MM.1S (cell line): Measurements from ENCODE around the gene FGFR1OP2.
"Not testable (repeated sequence)": the region's sequence is repeated elsewhere in the genome, so short reads cannot be mapped to it uniquely, and the experiment has no call there.

Experiments used
- DNase-seq: peaks from one replicate; pipeline ENCODE4 v3.0.0-alpha.2; 2015
- H2AFZ ChIP-seq: fragments of 300-600 bp; sonication (generic); 2 replicates; pipeline ENCODE4 v1.6.0; 2016; ENCODE audit warnings: antibody characterized with exemption, low read length
- H3F3A ChIP-seq: fragments of 300-600 bp; sonication (generic); 2 replicates; pipeline ENCODE4 v1.6.1; 2016; ENCODE audit warnings: mild to moderate bottlenecking, antibody characterized with exemption, low read length, moderate library complexity, mixed read lengths; ENCODE audit not compliant: insufficient read depth
- H3K27ac ChIP-seq: fragments of 300-600 bp; sonication (generic); 2 replicates; pipeline ENCODE4 v1.5.1; 2016; ENCODE audit warnings: mild to moderate bottlenecking, low read length
- H3K27me3 ChIP-seq: fragments of 300-600 bp; sonication (generic); replicated peaks from 2 replicates; pipeline ENCODE4 v1.6.0; 2016; ENCODE audit warnings: low read length; ENCODE audit not compliant: insufficient read depth
- H3K36me3 ChIP-seq: fragments of 300-600 bp; sonication (generic); replicated peaks from 2 replicates; pipeline ENCODE4 v1.6.1; 2016; ENCODE audit warnings: mild to moderate bottlenecking, low read length, mixed read lengths; ENCODE audit not compliant: insufficient read depth
- H3K4me1 ChIP-seq: fragments of 300-600 bp; sonication (generic); 2 replicates; pipeline ENCODE4 v1.6.1; 2016; ENCODE audit warnings: low read length, mixed read lengths
- H3K4me2 ChIP-seq: fragments of 300-600 bp; sonication (generic); 2 replicates; pipeline ENCODE4 v1.6.0; 2016; ENCODE audit warnings: low read depth, low read length
- H3K4me3 ChIP-seq: fragments of 300-600 bp; sonication (generic); 2 replicates; pipeline ENCODE4 v1.5.1; 2016; ENCODE audit warnings: low read length, mixed read lengths
- H3K79me2 ChIP-seq: fragments of 300-600 bp; sonication (generic); 2 replicates; pipeline ENCODE4 v1.6.1; 2016; ENCODE audit warnings: mixed run types, low read length, mixed read lengths
- H3K9ac ChIP-seq: fragments of 300-600 bp; sonication (generic); 2 replicates; pipeline ENCODE4 v1.6.1; 2016; ENCODE audit warnings: low read length, mixed read lengths
- H3K9me2 ChIP-seq: fragments of 300-600 bp; sonication (generic); replicated peaks from 2 replicates; pipeline ENCODE4 v1.6.1; 2016; ENCODE audit warnings: mild to moderate bottlenecking, low read length, mixed read lengths; ENCODE audit not compliant: insufficient read depth
- H3K9me3 ChIP-seq: fragments of 300-600 bp; sonication (generic); replicated peaks from 2 replicates; pipeline ENCODE4 v1.6.1; 2016; ENCODE audit warnings: mild to moderate bottlenecking, low read length, mixed read lengths; ENCODE audit not compliant: insufficient read depth
- H4K20me1 ChIP-seq: fragments of 300-600 bp; sonication (generic); 2 replicates; pipeline ENCODE4 v1.6.1; 2016; ENCODE audit warnings: mild to moderate bottlenecking, low read length, moderate library complexity, mixed read lengths; ENCODE audit not compliant: insufficient read depth
- EZH2 ChIP-seq: fragments of 300-600 bp; sonication (generic); optimal IDR thresholded peaks from 2 replicates; pipeline ENCODE3; 2017; ENCODE audit warnings: low read depth, mild to moderate bottlenecking, antibody characterized with exemption, low read length, mixed read lengths
- EZH2phosphoT487 ChIP-seq: fragments of 300-600 bp; sonication (generic); IDR thresholded peaks from 2 replicates; pipeline ENCODE4 v1.6.1; 2018; ENCODE audit warnings: antibody characterized with exemption, low read length
- TF ChIP-seq, protein P1 (sequence below): fragments of 300-600 bp; sonication (generic); IDR thresholded peaks from 2 replicates; pipeline ENCODE4 v1.5.1; 2016; ENCODE audit warnings: antibody characterized with exemption, low read length, mixed read lengths

The FGFR1OP2 gene

DNA sequence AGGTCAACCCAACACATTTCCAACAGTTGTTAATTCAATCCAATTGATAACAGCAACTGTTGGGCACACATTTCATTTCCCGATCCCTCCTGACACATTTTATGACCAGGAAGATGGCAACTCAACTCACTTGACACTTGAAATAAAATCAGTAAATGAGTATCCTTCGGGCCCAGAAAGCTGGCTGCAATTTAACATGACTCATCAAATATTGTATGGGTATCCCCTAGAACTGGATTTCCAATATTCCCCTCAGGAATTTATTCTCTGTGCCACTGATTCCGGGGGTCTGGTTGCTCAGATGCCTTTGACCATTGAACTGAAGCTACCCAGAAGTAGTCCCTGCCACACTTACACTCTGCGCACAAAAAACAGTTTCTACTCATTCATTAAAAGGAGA is 42.6 kb upstream of the FGFR1OP2 start:
- Histone ChIP-seq H3K4me2 (no peak overlapping the region), H3K4me3 (no peak overlapping the region), H3K79me2 (no peaks in the 10 kb centered on the region), H3K27ac (no peak overlapping the region), H4K20me1 (no peaks in the 10 kb centered on the region), H3K27me3 (no peaks in the 10 kb centered on the region), H3F3A (no peaks in the 10 kb centered on the region), H3K9me2 (no peaks in the 10 kb centered on the region), H3K4me1 (no peaks in the 10 kb centered on the region), H3K9me3 (no peaks in the 10 kb centered on the region), H2AFZ (no peak overlapping the region), H3K36me3 (peaks cover 5% of the 10 kb centered on the region), H3K9ac (no peak overlapping the region)
- TF ChIP-seq, protein P1, sequence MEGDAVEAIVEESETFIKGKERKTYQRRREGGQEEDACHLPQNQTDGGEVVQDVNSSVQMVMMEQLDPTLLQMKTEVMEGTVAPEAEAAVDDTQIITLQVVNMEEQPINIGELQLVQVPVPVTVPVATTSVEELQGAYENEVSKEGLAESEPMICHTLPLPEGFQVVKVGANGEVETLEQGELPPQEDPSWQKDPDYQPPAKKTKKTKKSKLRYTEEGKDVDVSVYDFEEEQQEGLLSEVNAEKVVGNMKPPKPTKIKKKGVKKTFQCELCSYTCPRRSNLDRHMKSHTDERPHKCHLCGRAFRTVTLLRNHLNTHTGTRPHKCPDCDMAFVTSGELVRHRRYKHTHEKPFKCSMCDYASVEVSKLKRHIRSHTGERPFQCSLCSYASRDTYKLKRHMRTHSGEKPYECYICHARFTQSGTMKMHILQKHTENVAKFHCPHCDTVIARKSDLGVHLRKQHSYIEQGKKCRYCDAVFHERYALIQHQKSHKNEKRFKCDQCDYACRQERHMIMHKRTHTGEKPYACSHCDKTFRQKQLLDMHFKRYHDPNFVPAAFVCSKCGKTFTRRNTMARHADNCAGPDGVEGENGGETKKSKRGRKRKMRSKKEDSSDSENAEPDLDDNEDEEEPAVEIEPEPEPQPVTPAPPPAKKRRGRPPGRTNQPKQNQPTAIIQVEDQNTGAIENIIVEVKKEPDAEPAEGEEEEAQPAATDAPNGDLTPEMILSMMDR, result no peak
- TF ChIP-seq EZH2 (no peak), EZH2phosphoT487 (no peak)
- no peak for DNase-seq

GRCh38 chr12:26896913-26897312 is 41.4 kb upstream of the FGFR1OP2 start:
- Histone ChIP-seq H3K9me3 (no peaks in the 10 kb centered on the region), H3K4me1 (no peaks in the 10 kb centered on the region), H4K20me1 (no peaks in the 10 kb centered on the region), H3K36me3 (peaks cover 5% of the 10 kb centered on the region), H3F3A (no peaks in the 10 kb centered on the region), H2AFZ (no peak overlapping the region), H3K9me2 (no peaks in the 10 kb centered on the region), H3K79me2 (no peaks in the 10 kb centered on the region), H3K27ac (no peak overlapping the region), H3K4me3 (no peak overlapping the region), H3K27me3 (no peaks in the 10 kb centered on the region), H3K4me2 (no peak overlapping the region), H3K9ac (no peak overlapping the region)
- DNase-seq, result no peak
- TF ChIP-seq EZH2 (no peak), EZH2phosphoT487 (no peak)
- TF ChIP-seq, protein P1, result no peak

- not testable (repeated sequence) for H3K27me3 ChIP-seq, H3K9me2 ChIP-seq, H3K9ac ChIP-seq, H4K20me1 ChIP-seq, H3K79me2 ChIP-seq, H3K9me3 ChIP-seq, H2AFZ ChIP-seq, H3K36me3 ChIP-seq, H3K27ac ChIP-seq, DNase-seq, H3K4me3 ChIP-seq, H3K4me2 ChIP-seq
- H3K4me1 ChIP-seq, result peaks cover 24% of the 10 kb centered on the region
- H3F3A ChIP-seq, result peaks cover 17% of the 10 kb centered on the region
These were observed 34.9 kb upstream of the FGFR1OP2 start for GRCh38 chr12:26903396-26903795.

DNA sequence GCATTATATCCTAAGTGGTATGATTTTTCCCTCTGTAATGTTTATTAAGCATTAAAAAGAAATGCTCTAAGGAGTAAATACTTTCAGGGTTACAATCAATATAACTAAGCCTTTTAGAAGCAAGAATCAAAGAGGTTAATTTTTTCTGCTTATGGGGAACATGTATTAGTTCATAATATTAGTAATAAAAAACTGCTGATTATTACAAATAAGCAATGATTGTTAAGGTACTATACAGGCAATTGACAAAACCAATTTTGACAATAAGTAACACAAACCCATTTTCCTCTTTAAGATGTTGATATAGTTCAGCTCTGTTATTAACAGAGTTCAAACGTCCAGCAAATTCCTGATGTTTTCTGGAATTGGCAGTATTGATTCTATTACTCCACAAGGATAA is 32.2 kb upstream of the FGFR1OP2 start:
- no peaks in the 10 kb centered on the region for H3K9me3 ChIP-seq
- H3K27ac ChIP-seq, result peak overlapping the region; percentile 51; the same call in 1 of the 2 replicates
- H3K36me3 ChIP-seq, result no peaks in the 10 kb centered on the region; the same call in 1 of the 2 replicates
- H3F3A ChIP-seq, result peaks cover 17% of the 10 kb centered on the region
- H3K4me1 ChIP-seq, result peaks cover 28% of the 10 kb centered on the region
- no peak overlapping the region for H3K9ac ChIP-seq
- no peak overlapping the region for H3K4me3 ChIP-seq
- H4K20me1 ChIP-seq, result no peaks in the 10 kb centered on the region
- H3K9me2 ChIP-seq, result no peaks in the 10 kb centered on the region
- peaks cover 13% of the 10 kb centered on the region for H3K79me2 ChIP-seq
- H2AFZ ChIP-seq, result no peak overlapping the region
- TF ChIP-seq, protein P1, result no peak
- no peak for TF ChIP-seq EZH2phosphoT487
- TF ChIP-seq EZH2, result no peak
- no peaks in the 10 kb centered on the region for H3K27me3 ChIP-seq
- no peak for DNase-seq
- peak overlapping the region; percentile 52; the same call in 1 of the 2 replicates for H3K4me2 ChIP-seq
